HG02852 (cell line): ENCODE measurements around the gene C4B.

Experiments used
- ATAC-seq: cut with Tn5 transposase; IDR thresholded peaks from one replicate; pipeline ENCODE4 v1.9.1; 2021; ENCODE audit warnings: mild to moderate bottlenecking, moderate library complexity; ENCODE audit not compliant: unreplicated experiment

The C4B gene

GRCh38 chr6:32079566-32080290 lies 65.1 kb downstream of the C4B start:
- no peak for ATAC-seq

- no peak for ATAC-seq
Observed at GRCh38 chr6:32081168-32081990, 66.8 kb downstream of the C4B start.

GRCh38 chr6:32082478-32082877 lies 67.9 kb downstream of the C4B start:
- ATAC-seq: no peak

- no peak for ATAC-seq
Observed at GRCh38 chr6:32082935-32083334, 68.3 kb downstream of the C4B start.

- no peak for ATAC-seq
Observed at GRCh38 chr6:32083812-32084768, 69.5 kb downstream of the C4B start.

- ATAC-seq: no peak
Observed at GRCh38 chr6:32084780-32085179, 70.2 kb downstream of the C4B start.
